Transverse colon (tissue), 4 donors: Measurements from ENCODE around the gene KRTAP5-11. TPM values are rescaled to one million over a fixed set of nuclear protein-coding genes. Genes with fewer than 3 reads are reported as not detected.

Experiments used
- DNase-seq: peaks from one replicate; pipeline ENCODE4 v3.0.0-alpha.2; 2019
- H3K27ac ChIP-seq, 4 donors: fragments of 200-600 bp; sonication (generic); 2 replicates each; pipeline ENCODE4 v1.5.1; 2016 to 2018; ENCODE audit warnings: inconsistent platforms in 4 of 4
- H3K27me3 ChIP-seq: fragments of 200-600 bp; sonication (generic); 2 replicates; pipeline ENCODE4 v1.5.1; 2017; ENCODE audit warnings: inconsistent platforms
- H3K36me3 ChIP-seq, 4 donors: fragments of 200-600 bp; sonication (generic); 2 replicates each; pipeline ENCODE4 v1.5.1; 2017 to 2019; ENCODE audit warnings: inconsistent platforms in 4 of 4
- H3K4me1 ChIP-seq, 4 donors: fragments of 200-600 bp; sonication (generic); 2 replicates each; pipeline ENCODE4 v1.5.1; 2017 to 2020; ENCODE audit warnings: inconsistent platforms in 4 of 4
- H3K4me3 ChIP-seq, 4 donors: fragments of 200-600 bp; sonication (generic); 1 replicate in 1 of 4; 2 replicates in 3 of 4; pipeline versions ENCODE4 v1.5.1 to v1.6.1; 2017 to 2019; ENCODE audit warnings: inconsistent platforms in 4 of 4
- H3K9me3 ChIP-seq, 2 donors: fragments of 200-600 bp; sonication (generic); 2 replicates each; pipeline ENCODE4 v1.5.1; 2017 to 2019; ENCODE audit warnings: inconsistent platforms in 2 of 2
- CTCF ChIP-seq, 5 experiments: fragments of 200-600 bp in 3 of 5; fragments of 450-650 bp in 2 of 5; sonication (generic) in 3 of 5; IDR thresholded peaks; 1 replicate in 2 of 5; 2 replicates in 3 of 5; pipeline ENCODE4 v1.5.1; 2016 to 2017; ENCODE audit warnings: antibody characterized with exemption in 5 of 5, inconsistent platforms in 3 of 5, mild to moderate bottlenecking in 2 of 5, moderate library complexity in 1 of 5
- EP300 ChIP-seq: sonication (generic); formaldehyde crosslinking; IDR thresholded peaks from one replicate; pipeline ENCODE4 v1.6.1; 2017; ENCODE audit warnings: antibody characterized with exemption, low read depth
- POLR2A ChIP-seq: fragments of 450-650 bp; IDR thresholded peaks from one replicate; pipeline ENCODE4 v1.6.1; 2016; ENCODE audit warnings: antibody characterized with exemption, mild to moderate bottlenecking, moderate library complexity
- POLR2AphosphoS5 ChIP-seq, 3 donors: sonication (generic); formaldehyde crosslinking; IDR thresholded peaks; one replicate each; pipeline ENCODE4 v1.6.1; 2016; ENCODE audit warnings: antibody characterized with exemption in 3 of 3
- WGBS, 2 donors: methylation state at CpG; one replicate each; pipeline ENCODE4 v1.1.5; 2018; ENCODE audit warnings: low coverage in 1 of 2; 5-methylcytosine and 5-hydroxymethylcytosine counted together
- in situ Hi-C, 4 donors: fragments of 200-750 bp; cut with MboI; loops; one replicate each; pipeline versions ENCODE4 v1.15.0 to v1.15.1; 2017; ENCODE audit warnings: low sequenced_read_pairs in 3 of 4, low pct_ligation_motif_present in 1 of 4, low pct_unique_long_range_greater_than_20kb in 1 of 4
- intact Hi-C: fragments of 100-400 bp; cut with DNase I; formaldehyde crosslinking; loops from one replicate; pipeline ENCODE4 v1.15.1; 2023; ENCODE audit warnings: low total_unique reads
- total RNA-seq, 4 donors: library from RNA; depleted of rRNA; stranded (reverse); fragments of >200 nt; gene quantifications; one replicate each; pipeline ENCODE4 v1.1.0, GENCODE V29; 2016

Gene KRTAP5-11
- total RNA-seq, 4 donors from 2014 or later = not detected

- Histone ChIP-seq H3K27me3 (no peaks in the 10 kb centered on the region), H3K9me3 (no peaks in the 10 kb centered on the region), H3K36me3 (no peaks in the 10 kb centered on the region), H3K4me1 (no peaks in the 10 kb centered on the region), H3K4me3 (no peak overlapping the region), H3K27ac (no peak overlapping the region)
- no peak for DNase-seq
- intact Hi-C loops = no loop called here
- TF ChIP-seq POLR2A = no peak
- no peak for TF ChIP-seq CTCF (IDR thresholded peaks at IDR 0.05)
- no peak for TF ChIP-seq POLR2AphosphoS5 (IDR thresholded peaks at IDR 0.05)
- TF ChIP-seq EP300 = no peak
- in situ Hi-C loops = no loop called here
- WGBS, 2 donors = 77% methylated on average over 5 of the region's 6 CpGs; no CpG with 5 or more reads in 1 of the 2 donors
These were observed 27.7 kb downstream of the KRTAP5-11 start for GRCh38 chr11:71554996-71555395.

- in situ Hi-C loops (no loop called here), intact Hi-C loops (no loop called here)
- 87 to 88% methylated on average over 1 of the region's 1 CpG for WGBS, 2 donors
- TF ChIP-seq CTCF (IDR thresholded peaks at IDR 0.05) (no peak), POLR2AphosphoS5 (IDR thresholded peaks at IDR 0.05) (no peak), EP300 (no peak), POLR2A (no peak)
- H3K4me3 ChIP-seq = no peak overlapping the region
- H3K36me3 ChIP-seq = no peaks in the 10 kb centered on the region
- H3K9me3 ChIP-seq = no peaks in the 10 kb centered on the region
- DNase-seq = no peak
- H3K27ac ChIP-seq = no peak overlapping the region
- H3K27me3 ChIP-seq = no peaks in the 10 kb centered on the region
- H3K4me1 ChIP-seq = no peaks in the 10 kb centered on the region
These were observed 31.0 kb downstream of the KRTAP5-11 start for GRCh38 chr11:71551711-71552110.

GRCh38 chr11:71548716-71549151 is 33.9 kb downstream of the KRTAP5-11 start:
- no peak for DNase-seq
- Histone ChIP-seq H3K27ac (no peak overlapping the region), H3K4me1 (no peaks in the 10 kb centered on the region), H3K27me3 (no peaks in the 10 kb centered on the region), H3K36me3 (no peaks in the 10 kb centered on the region), H3K9me3 (no peaks in the 10 kb centered on the region), H3K4me3 (no peak overlapping the region)
- intact Hi-C loops (no loop called here), in situ Hi-C loops (no loop called here)
- TF ChIP-seq EP300 (no peak), POLR2A (no peak), POLR2AphosphoS5 (IDR thresholded peaks at IDR 0.05) (no peak), CTCF (IDR thresholded peaks at IDR 0.05) (no peak)
- WGBS, 2 donors = 47% methylated on average over 5 of the region's 5 CpGs; no CpG with 5 or more reads in 1 of the 2 donors

- WGBS, 2 donors = 67 to 73% methylated on average over 1 to 5 of the region's 5 CpGs
- TF ChIP-seq EP300 = no peak
- no peak within 1 kb of the TSS for H3K4me3 ChIP-seq
- intact Hi-C loops (no loop called here), in situ Hi-C loops (no loop called here)
- no peaks in the 10 kb centered on the region for H3K9me3 ChIP-seq
- H3K4me1 ChIP-seq = no peaks in the 10 kb centered on the region
- H3K36me3 ChIP-seq = no peaks in the 10 kb centered on the region
- no peak for DNase-seq
- H3K27ac ChIP-seq = no peak within 1 kb of the TSS
- no peaks in the 10 kb centered on the region for H3K27me3 ChIP-seq
These were observed 34.6 kb downstream of the KRTAP5-11 start, which contains the start of gene KRTAP5-9 for GRCh38 chr11:71548120-71548519. KRTAP5-9 (plus strand) TSS chr11:71548420; CDS start chr11:71548658, 238 bp downstream.

GRCh38 chr11:71545405-71545966 is 37.2 kb downstream of the KRTAP5-11 start:
- 89 to 91% methylated on average over 4 to 12 of the region's 12 CpGs for WGBS, 2 donors
- Histone ChIP-seq H3K27ac (no peak overlapping the region), H3K9me3 (no peaks in the 10 kb centered on the region), H3K4me1 (no peaks in the 10 kb centered on the region), H3K36me3 (no peaks in the 10 kb centered on the region), H3K27me3 (no peaks in the 10 kb centered on the region), H3K4me3 (no peak overlapping the region)
- TF ChIP-seq POLR2AphosphoS5 (IDR thresholded peaks at IDR 0.05) = no peak
- no peak for TF ChIP-seq EP300
- TF ChIP-seq POLR2A = no peak
- TF ChIP-seq CTCF (IDR thresholded peaks at IDR 0.05) = no peak
- intact Hi-C loops = no loop called here
- no peak for DNase-seq
- in situ Hi-C loops = no loop called here
